GM19099 (cell line): Measurements from ENCODE around the gene ABCA7.
A peak's percentile ranks its signal among the peaks of the same experiment; 100 is the strongest.

ENCODE experiments used
- POLR2A ChIP-seq: IDR thresholded peaks from 3 replicates; pipeline ENCODE4 v1.6.1; 2011; ENCODE audit warnings: low read depth; ENCODE audit not compliant: insufficient read length; ENCODE audit errors: extremely low read depth

Gene ABCA7, protein sequence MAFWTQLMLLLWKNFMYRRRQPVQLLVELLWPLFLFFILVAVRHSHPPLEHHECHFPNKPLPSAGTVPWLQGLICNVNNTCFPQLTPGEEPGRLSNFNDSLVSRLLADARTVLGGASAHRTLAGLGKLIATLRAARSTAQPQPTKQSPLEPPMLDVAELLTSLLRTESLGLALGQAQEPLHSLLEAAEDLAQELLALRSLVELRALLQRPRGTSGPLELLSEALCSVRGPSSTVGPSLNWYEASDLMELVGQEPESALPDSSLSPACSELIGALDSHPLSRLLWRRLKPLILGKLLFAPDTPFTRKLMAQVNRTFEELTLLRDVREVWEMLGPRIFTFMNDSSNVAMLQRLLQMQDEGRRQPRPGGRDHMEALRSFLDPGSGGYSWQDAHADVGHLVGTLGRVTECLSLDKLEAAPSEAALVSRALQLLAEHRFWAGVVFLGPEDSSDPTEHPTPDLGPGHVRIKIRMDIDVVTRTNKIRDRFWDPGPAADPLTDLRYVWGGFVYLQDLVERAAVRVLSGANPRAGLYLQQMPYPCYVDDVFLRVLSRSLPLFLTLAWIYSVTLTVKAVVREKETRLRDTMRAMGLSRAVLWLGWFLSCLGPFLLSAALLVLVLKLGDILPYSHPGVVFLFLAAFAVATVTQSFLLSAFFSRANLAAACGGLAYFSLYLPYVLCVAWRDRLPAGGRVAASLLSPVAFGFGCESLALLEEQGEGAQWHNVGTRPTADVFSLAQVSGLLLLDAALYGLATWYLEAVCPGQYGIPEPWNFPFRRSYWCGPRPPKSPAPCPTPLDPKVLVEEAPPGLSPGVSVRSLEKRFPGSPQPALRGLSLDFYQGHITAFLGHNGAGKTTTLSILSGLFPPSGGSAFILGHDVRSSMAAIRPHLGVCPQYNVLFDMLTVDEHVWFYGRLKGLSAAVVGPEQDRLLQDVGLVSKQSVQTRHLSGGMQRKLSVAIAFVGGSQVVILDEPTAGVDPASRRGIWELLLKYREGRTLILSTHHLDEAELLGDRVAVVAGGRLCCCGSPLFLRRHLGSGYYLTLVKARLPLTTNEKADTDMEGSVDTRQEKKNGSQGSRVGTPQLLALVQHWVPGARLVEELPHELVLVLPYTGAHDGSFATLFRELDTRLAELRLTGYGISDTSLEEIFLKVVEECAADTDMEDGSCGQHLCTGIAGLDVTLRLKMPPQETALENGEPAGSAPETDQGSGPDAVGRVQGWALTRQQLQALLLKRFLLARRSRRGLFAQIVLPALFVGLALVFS (N-terminal part only)

DNA sequence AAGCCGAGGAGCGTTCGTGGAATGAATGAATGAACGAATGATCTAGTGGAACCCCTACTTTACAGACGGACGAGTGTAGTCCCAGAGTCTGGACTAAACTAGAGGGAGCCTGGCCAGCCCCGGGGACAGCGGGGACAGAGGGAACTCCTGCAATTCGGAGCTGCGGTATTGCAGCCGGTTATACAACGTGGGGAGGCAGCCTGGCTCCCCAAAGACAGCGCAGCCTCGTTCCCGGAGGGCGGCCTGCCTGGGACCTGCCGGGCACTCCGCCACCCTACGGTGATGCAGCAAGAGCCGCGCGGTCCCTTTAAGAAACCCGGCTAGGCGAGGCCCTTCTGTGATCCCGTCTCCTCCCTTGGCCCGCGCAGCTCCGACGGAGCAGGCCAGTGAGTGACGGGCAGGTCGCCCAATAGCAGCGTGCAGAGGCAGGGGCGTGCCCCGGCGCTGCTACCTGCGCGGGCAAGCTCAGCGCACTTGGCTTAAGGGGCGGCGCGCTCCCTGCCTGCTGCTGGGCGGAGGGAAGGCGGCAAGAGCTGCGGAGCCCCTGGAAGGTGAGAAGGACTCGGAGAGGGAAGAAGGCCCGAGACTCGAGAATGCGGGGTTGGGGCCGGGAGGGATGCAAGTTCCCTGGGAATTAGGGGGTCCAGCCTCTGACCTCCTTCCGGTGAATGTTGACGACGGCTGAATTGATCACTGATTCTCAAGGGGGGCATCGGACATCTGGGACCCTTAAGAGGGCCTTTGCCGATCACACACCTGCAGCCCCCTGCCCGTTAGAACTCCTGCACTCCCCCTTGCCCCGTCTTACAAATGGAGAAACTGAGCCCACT lies at the start of gene ABCA7:
TSS of gene ABCA7 (plus strand) at position 462 of the 830 bp plus-strand sequence. CDS start 1,255 bp downstream, outside the sequence.
- peak; percentile 62 for TF ChIP-seq POLR2A

DNA sequence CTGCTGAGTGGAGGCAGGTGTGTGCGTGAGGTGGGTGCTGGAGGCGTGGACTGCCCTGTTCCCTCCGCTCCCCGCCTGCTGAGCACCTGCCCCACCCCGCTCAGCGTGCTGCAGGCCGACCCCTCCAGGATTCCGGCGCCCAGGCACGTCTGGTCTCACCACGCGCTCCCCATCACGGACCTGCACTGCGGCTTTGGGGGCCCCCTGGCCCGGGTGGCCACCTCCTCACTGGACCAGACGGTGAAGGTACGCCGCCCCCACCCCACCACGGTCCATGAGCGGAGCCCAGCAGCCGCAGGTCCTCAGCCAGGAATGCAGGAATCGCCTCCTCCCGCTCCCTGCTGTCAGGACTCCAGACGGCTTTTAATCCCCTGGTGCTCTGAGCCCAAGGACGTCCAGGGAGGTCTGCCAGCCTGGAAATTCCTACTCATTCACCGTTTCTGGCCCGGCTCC lies 49.8 kb upstream of the ABCA7 start:
- TF ChIP-seq POLR2A, result no peak

DNA sequence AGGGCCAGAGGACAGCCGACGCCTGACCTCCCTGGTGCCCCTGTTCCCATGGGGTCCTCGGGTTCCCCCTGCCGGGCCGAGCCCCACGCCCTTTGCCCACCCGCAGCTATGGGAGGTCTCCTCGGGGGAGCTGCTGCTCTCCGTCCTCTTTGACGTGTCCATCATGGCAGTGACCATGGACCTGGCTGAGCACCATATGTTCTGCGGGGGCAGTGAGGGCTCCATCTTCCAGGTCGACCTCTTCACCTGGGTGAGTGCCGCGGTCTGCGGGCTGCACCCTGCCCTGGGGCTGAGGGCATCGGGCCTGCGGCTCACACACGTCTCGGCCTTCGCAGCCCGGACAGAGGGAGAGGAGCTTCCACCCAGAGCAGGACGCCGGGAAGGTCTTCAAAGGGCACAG lies 49.2 kb upstream of the ABCA7 start:
- TF ChIP-seq POLR2A, result no peak

DNA sequence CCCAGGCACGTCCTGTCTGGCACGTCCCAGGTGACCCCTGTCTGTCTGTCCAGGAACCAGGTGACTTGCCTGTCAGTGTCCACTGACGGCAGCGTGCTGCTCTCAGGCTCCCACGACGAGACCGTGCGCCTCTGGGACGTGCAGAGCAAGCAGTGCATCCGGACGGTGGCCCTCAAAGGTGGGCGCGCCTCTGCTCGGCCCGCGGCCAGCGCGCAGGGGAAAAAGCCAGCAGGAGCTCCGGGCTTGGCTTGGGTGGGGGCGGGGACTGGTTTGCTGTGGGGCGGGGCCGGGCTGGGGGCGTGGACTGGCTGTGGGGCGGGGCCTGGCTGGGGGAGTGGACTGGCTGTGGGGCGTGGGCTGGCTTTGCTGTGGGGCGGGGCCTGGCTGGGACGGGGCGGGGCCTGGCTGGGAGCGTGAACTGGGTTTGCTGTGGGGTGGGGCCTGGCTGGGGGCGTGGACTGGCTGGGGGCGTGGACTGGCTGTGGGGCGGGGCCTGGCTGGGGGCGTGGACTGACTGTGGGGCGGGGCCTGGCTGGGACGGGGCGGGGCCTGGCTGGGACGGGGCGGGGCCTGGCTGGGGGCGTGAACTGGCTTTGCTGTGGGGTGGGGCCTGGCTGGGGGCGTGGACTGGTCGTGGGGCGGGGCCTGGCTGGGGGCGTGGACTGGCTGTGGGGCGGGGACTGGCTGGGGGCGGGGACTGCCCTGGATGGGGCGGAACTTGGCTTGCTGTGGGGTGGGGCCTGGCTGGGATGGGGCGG lies 48.6 kb upstream of the ABCA7 start:
- TF ChIP-seq POLR2A, result no peak

DNA sequence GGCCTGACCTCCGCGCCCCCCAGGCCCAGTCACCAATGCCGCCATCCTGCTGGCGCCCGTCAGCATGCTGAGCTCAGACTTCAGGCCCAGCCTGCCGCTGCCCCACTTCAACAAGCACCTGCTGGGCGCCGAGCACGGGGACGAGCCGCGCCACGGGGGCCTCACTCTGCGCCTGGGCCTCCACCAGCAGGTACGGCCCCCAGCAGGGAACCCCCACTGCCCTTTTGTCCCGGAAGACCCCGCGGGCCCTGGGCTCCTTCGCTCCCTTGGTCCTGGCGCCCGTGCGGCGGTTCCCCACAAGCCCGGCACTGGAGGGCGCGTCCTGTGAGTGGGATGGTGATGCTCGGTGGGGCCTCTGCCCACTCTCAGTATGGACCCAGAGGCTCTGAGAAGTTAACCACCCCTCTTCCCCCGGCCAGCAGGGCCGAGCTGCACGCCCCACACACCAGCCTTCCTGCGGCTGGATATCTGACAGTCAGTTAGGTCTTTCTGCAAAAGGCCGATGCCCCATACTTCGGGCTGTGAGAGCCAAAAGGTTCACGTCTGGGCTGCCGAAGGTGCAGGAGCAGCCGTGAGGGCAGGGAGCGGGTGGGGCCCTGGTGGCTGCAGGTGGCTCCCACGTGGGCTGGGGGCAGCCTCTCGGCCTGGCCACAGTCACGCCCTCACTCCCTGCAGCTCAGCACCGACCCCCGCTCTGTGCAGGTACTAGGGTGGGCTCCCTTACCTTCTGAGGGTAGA lies 47.8 kb upstream of the ABCA7 start:
- TF ChIP-seq POLR2A, result no peak

DNA sequence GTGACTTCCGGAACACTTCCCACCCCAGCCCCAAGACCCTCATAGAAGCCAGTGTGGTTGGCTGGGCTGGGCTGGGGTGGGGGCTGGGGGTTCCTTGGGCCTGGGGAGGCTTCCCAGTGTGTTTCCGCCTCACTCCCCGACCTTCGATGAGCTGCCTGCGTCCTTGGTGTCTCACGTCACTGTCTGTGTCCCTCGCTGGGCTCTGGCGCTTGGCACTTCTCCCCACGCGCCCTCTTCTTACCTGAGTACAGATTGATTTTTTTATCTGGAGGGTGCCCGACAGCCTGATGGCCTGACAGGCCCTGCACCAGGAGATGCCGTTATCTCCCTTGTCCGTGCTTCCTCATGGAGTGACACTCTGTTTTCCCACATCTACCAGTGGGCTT lies 47.2 kb upstream of the ABCA7 start:
- no peak for TF ChIP-seq POLR2A

DNA sequence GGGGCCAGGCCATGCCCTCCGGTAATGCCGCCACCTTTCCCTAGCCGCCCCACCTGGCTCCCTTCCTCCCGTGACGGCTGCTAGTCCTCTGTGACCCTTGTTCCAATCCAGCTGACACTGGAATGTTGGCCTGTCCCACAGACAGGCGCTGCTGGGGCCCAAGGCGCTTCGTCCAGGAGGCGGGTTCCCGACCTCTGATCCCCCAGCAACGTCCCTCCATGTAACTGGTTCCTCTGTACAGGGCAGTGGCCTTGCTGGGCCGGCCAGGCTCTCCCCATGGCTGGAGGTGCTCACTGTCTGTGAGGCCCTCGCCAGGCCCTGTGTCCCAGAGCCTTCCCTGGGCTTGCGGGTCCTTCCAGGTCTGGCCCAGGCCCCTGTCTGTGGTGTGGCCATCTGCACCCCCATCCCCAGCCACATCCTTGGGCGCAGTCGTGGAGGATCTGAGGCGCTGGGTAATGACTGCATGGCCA lies 46.5 kb upstream of the ABCA7 start:
- no peak for TF ChIP-seq POLR2A

DNA sequence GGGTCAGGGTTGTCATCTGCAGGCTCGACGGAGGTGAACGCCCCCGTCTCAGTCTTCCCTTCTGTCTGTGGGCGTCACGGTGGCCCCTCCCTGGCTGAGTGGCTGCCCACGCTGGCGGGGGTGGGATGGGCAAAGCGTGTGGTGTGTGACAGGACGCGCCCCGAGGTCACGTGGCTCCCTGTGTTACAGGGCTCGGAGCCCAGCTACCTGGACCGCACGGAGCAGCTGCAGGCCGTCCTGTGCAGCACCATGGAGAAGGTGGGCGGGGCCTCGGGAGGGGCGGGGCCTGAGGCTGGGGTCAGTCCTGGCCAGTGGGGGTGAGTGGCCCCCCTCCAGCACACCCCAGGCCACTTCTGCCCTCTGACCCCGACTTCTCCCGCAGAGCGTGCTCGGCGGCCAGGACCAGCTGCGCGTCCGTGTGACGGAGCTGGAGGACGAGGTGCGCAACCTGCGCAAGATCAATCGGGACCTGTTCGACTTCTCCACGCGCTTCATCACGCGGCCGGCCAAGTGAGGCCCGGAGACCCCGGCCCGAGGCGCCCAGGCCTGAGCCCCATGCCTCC lies 46.0 kb upstream of the ABCA7 start:
- TF ChIP-seq POLR2A, result no peak

DNA sequence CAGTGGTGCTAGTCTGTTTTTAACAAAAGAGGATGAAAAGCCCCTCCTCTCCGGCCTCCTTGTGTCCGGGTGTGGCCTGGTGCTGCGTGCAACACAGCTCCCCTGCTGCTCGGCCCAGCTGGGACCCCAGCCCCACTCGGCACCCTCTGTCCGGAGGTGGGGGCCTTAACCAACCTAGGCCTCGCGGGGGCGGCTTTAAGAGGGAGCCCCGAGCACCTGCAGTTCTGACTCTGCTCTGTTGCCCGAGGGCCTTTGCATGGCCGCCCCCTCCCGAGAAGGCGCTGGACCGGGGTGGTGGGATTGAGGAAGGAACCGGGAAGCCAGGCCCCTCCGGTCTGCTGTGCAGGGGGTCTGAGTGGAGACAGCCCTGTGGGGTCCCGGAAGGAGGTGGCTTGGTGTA lies 45.4 kb upstream of the ABCA7 start:
- no peak for TF ChIP-seq POLR2A

DNA sequence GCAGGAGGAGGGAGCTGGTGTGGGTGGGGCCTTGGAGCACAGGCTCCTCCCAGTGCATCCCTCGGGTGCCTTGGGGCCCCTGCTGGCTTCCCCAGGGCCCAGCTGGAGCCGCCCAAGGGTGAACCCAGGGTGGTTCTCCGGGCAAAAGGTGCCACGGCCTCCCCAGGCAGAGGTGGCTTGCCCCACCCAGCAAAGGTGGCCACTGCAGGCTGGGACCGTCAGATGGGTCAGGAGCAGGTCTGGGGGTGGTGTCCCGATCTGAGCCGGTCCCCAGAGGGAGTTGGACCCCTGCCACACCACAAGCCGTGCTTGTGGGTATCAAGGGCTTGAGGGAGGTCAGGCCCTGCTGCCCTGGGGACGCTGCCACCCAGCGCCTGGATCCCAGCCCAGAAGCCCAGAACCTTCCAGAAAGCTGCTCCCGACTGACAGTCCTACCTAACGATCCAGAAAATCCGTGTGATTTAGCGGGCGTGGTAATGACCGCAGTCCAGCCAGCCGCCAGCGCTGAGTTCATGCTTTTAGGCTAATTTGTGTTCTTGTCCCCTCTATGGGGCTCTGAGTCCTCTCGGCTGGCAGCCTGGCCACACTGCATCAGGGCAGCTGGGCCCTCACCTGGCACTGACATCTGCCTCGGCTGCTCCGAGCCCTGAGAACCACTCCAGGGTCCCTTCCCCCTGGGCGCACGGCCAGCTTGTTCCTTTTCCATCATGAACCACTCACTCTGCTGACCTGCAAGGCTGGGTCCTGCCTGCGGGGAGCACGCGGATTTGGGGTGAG lies 44.7 kb upstream of the ABCA7 start:
- no peak for TF ChIP-seq POLR2A

DNA sequence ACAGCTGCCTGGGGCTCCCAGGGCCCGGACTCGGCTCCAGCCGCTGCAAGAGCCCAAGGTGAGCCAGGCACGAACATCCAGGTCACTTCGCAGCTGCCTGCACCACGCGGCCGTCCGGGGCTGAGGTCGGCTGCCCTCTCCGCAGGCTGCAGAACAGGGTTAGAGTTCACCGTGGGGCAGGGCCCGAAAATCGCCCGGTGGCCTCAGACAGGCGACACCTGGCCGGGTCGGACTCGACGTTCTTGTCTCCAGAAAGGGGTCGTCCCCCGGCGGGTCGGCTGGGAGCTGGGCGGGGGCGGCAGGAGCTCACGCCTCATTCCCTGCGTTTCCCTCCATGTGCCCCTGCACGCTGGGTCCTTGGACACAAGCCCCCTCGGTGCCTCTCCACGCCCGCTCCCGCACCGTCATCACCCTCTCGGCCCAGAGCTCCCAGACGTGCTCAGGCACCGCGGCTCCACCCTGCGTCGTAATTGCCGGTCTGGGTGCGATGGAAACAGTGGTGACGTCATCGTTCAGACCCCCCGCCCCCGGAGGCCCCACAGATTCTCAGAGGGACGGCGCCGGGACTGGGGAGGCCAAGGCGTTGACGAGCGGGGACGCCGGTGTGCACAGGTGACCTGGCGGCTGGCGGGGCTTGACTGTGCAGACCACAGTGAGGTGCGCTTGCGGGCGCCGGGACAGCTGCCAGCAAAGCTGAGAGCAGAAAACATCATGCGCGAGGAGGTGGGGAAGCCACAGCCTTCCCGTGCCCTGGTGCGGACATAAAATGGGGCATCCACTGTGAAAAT lies 43.7 kb upstream of the ABCA7 start:
- no peak for TF ChIP-seq POLR2A
